GM21825 (cell line): ENCODE results near the gene SDHA.
"Not testable (repeated sequence)": the region's sequence is repeated elsewhere in the genome, so short reads cannot be mapped to it uniquely, and the experiment has no call there.

ENCODE experiments used
- ATAC-seq: cut with Tn5 transposase; IDR thresholded peaks from one replicate; pipeline ENCODE4 v1.9.1; 2021; ENCODE audit warnings: mild to moderate bottlenecking, moderate library complexity; ENCODE audit not compliant: unreplicated experiment

Gene SDHA

GRCh38 chr5:218457-219291 lies 554 bp downstream of the SDHA start:
- peak; percentile 29 for ATAC-seq

GRCh38 chr5:219460-219863 lies 1.3 kb downstream of the SDHA start:
- no peak for ATAC-seq

GRCh38 chr5:219991-220390 lies 1.9 kb downstream of the SDHA start:
- no peak for ATAC-seq

GRCh38 chr5:222951-223715 lies 5.0 kb downstream of the SDHA start:
- ATAC-seq: not testable (repeated sequence)

GRCh38 chr5:223791-224190 lies 5.7 kb downstream of the SDHA start:
- ATAC-seq: no peak

- no peak for ATAC-seq
Observed at GRCh38 chr5:225334-225733, 7.2 kb downstream of the SDHA start.

GRCh38 chr5:227375-227774 lies 9.3 kb downstream of the SDHA start:
- ATAC-seq: not testable (repeated sequence)

- no peak for ATAC-seq
Observed at GRCh38 chr5:228886-229285, 10.8 kb downstream of the SDHA start.

- no peak for ATAC-seq
Observed at GRCh38 chr5:230711-231110, 12.6 kb downstream of the SDHA start.

- no peak for ATAC-seq
Observed at GRCh38 chr5:231661-232060, 13.5 kb downstream of the SDHA start.

- ATAC-seq: not testable (repeated sequence)
Observed at GRCh38 chr5:233426-233825, 15.3 kb downstream of the SDHA start.

GRCh38 chr5:234450-234849 lies 16.3 kb downstream of the SDHA start:
- ATAC-seq: no peak

- not testable (repeated sequence) for ATAC-seq
Observed at GRCh38 chr5:235527-235926, 17.4 kb downstream of the SDHA start.

GRCh38 chr5:237931-238330 lies 19.8 kb downstream of the SDHA start:
- not testable (repeated sequence) for ATAC-seq

- ATAC-seq: not testable (repeated sequence)
Observed at GRCh38 chr5:240550-240949, 22.4 kb downstream of the SDHA start.

- not testable (repeated sequence) for ATAC-seq
Observed at GRCh38 chr5:241045-241669, 23.0 kb downstream of the SDHA start.

GRCh38 chr5:243683-244367 lies 25.7 kb downstream of the SDHA start:
- not testable (repeated sequence) for ATAC-seq

- not testable (repeated sequence) for ATAC-seq
Observed at GRCh38 chr5:245717-246116, 27.6 kb downstream of the SDHA start.

GRCh38 chr5:250396-250795 lies 32.3 kb downstream of the SDHA start:
- ATAC-seq: not testable (repeated sequence)

- ATAC-seq: not testable (repeated sequence)
Observed at GRCh38 chr5:251016-251415, 32.9 kb downstream of the SDHA start.

GRCh38 chr5:251538-251937 lies 33.4 kb downstream of the SDHA start:
- not testable (repeated sequence) for ATAC-seq
